ENCODE results near the gene UNC5CL. TPM values are rescaled to one million over a fixed set of nuclear protein-coding genes. Genes with fewer than 3 reads are reported as not detected.
"Not testable (repeated sequence)": the region's sequence is repeated elsewhere in the genome, so short reads cannot be mapped to it uniquely, and the experiment has no call there.

UNC5CL gene
- total RNA-seq, 2 donors from 2014 or later: 0.46 to 1.6 TPM

DNA sequence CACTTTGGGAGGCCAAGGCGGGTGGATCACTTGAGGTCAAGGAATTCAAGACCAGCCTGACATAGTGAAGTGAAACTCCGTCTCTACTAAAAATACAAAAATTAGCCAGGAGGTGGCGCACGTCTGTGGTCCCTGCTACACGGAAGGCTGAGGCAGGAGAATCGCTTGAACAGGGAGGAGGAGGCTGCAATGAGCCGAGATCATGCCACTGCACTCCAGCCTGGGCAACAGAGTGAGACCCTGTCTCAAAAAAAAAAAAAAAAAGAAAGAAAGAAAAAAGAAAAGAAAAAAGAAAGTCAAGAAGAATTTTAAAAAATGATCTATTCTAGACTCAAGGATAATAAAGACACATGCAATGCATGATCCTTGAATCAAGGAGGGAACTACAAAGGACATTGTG lies 32.8 kb downstream of the UNC5CL start:
- H3K4me1 ChIP-seq (replicated peaks); H3K27me3 ChIP-seq (replicated peaks; ENCODE audit: insufficient read depth); H3K4me3 ChIP-seq; intact Hi-C loops (cut with DNase I); H3K9me3 ChIP-seq; H3K36me3 ChIP-seq; H3K27ac ChIP-seq: not testable (repeated sequence)
- WGBS: 33% methylated on average over 7 of the region's 7 CpGs
- DNase-seq (ENCODE audit: low spot score): peak; percentile 43
- peak; percentile 10 for TF ChIP-seq POLR2AphosphoS5 (IDR thresholded peaks at IDR 0.05)
- TF ChIP-seq, protein P1, sequence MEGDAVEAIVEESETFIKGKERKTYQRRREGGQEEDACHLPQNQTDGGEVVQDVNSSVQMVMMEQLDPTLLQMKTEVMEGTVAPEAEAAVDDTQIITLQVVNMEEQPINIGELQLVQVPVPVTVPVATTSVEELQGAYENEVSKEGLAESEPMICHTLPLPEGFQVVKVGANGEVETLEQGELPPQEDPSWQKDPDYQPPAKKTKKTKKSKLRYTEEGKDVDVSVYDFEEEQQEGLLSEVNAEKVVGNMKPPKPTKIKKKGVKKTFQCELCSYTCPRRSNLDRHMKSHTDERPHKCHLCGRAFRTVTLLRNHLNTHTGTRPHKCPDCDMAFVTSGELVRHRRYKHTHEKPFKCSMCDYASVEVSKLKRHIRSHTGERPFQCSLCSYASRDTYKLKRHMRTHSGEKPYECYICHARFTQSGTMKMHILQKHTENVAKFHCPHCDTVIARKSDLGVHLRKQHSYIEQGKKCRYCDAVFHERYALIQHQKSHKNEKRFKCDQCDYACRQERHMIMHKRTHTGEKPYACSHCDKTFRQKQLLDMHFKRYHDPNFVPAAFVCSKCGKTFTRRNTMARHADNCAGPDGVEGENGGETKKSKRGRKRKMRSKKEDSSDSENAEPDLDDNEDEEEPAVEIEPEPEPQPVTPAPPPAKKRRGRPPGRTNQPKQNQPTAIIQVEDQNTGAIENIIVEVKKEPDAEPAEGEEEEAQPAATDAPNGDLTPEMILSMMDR (IDR thresholded peaks at IDR 0.05): peak in 3 of 4 experiments; percentile 42 to 62 (median 60)

DNA sequence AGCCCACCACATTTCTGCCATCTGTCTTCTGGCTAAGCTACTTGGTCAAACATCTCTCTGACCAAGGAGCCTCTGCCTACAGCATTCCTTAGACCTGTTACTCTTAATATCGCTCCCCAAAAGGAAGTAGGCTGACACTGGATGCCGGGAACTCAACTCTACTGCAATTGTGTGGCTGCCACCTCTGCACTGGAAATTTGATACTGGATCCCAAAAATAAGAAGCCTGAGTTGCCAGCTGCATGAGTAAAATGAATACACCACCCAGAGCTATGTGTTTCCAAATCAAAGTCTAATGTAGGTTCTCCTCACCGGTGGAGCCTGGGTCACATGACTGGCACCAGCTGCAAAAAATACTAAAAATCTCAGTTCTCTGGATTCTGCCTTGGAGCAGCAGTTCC lies 36.9 kb downstream of the UNC5CL start:
- no peaks in the 10 kb centered on the region for H3K27me3 ChIP-seq (replicated peaks; ENCODE audit: insufficient read depth)
- WGBS: 79% methylated on average over 3 of the region's 3 CpGs
- H3K9me3 ChIP-seq: no peaks in the 10 kb centered on the region
- H3K36me3 ChIP-seq: no peaks in the 10 kb centered on the region
- no peak overlapping the region for H3K4me3 ChIP-seq
- DNase-seq (ENCODE audit: low spot score): no peak
- intact Hi-C loops (cut with DNase I): no loop called here
- no peaks in the 10 kb centered on the region for H3K4me1 ChIP-seq (replicated peaks)
- no peak overlapping the region for H3K27ac ChIP-seq
- no peak for TF ChIP-seq POLR2A (IDR thresholded peaks at IDR 0.05)
- TF ChIP-seq POLR2AphosphoS5 (IDR thresholded peaks at IDR 0.05): no peak
- TF ChIP-seq, protein P1 (IDR thresholded peaks at IDR 0.05): no peak

DNA sequence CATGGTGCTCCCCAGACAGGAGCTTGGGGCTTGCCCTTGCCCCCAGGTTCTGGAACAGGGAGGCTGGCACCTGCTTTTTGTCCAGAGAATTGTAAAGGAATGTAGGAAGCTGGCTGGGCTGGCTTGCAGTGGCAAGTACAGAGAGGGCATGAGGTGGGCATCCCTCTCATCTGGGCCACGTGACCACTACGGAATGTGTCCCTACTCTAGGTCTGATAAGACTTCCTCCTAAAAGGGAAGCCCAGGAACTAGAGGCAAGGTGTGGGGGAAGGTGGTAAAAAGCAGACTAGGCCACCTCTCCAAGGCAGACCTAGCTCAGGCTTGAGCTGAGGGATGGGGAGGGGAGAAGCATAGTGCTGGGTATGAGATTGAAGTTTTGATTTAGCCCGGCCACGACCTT lies 38.8 kb downstream of the UNC5CL start:
- intact Hi-C loops (cut with DNase I): no loop called here
- Histone ChIP-seq H3K4me3 (no peak overlapping the region), H3K36me3 (no peaks in the 10 kb centered on the region), H3K27me3 (replicated peaks; ENCODE audit: insufficient read depth) (no peaks in the 10 kb centered on the region), H3K27ac (no peak overlapping the region), H3K4me1 (replicated peaks) (peaks cover 10% of the 10 kb centered on the region), H3K9me3 (no peaks in the 10 kb centered on the region)
- DNase-seq (ENCODE audit: low spot score): no peak
- 78% methylated on average over 4 of the region's 4 CpGs for WGBS
- TF ChIP-seq POLR2A (IDR thresholded peaks at IDR 0.05) (no peak), POLR2AphosphoS5 (IDR thresholded peaks at IDR 0.05) (no peak)
- TF ChIP-seq, protein P1 (IDR thresholded peaks at IDR 0.05): no peak

DNA sequence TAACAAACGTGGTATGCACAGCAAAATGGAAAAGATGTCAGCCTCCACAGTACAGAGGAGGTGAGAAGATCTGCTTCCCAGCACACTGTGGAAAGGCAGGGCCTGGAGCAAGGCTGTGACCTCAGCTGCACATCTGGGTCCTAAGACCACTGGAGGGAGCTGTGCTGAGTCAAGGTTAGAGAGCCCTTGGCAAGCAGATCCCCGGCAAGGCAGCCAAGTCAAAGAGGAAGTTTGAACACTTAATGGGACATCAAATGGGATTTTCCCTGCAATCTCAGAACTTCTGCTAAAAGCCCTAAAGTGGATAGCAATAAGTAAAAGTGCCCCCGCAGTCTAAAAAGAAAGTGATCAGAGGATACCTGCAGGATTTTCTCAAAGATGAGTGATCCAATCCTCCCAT lies 39.5 kb downstream of the UNC5CL start:
- DNase-seq (ENCODE audit: low spot score): peak; percentile 11
- no peaks in the 10 kb centered on the region for H3K9me3 ChIP-seq
- H3K27me3 ChIP-seq (replicated peaks; ENCODE audit: insufficient read depth): no peaks in the 10 kb centered on the region
- TF ChIP-seq, protein P1 (IDR thresholded peaks at IDR 0.05): peak in 1 of 4 experiments; percentile 28
- TF ChIP-seq POLR2AphosphoS5 (IDR thresholded peaks at IDR 0.05): no peak
- no peak for TF ChIP-seq POLR2A (IDR thresholded peaks at IDR 0.05)
- peaks cover 10% of the 10 kb centered on the region for H3K4me1 ChIP-seq (replicated peaks)
- no peak overlapping the region for H3K4me3 ChIP-seq
- no peaks in the 10 kb centered on the region for H3K36me3 ChIP-seq
- WGBS: 44% methylated on average over 3 of the region's 3 CpGs
- no peak overlapping the region for H3K27ac ChIP-seq
- intact Hi-C loops (cut with DNase I): no loop called here

DNA sequence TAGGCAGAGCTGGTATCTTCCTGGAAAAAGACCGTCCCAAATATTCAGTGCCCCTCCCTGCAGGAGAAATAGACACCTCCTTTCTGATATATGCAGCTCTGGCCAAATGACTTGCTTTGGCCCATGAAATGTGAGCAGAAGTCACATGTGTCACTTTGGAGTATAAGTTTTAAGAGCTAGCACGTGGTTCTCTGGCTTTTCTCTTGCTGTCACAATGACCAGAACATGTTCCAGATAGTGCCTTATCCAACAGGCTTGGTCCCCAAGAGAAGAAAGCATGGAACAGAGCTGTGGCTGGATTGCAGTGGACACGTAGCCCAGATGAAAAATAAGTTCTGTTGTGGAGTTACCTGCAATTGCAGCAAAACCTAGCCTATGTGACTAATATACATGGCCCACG lies 40.4 kb downstream of the UNC5CL start:
- Histone ChIP-seq H3K9me3 (no peaks in the 10 kb centered on the region), H3K27me3 (replicated peaks; ENCODE audit: insufficient read depth) (no peaks in the 10 kb centered on the region), H3K4me1 (replicated peaks) (peaks cover 10% of the 10 kb centered on the region), H3K4me3 (no peak overlapping the region), H3K36me3 (no peaks in the 10 kb centered on the region), H3K27ac (no peak overlapping the region)
- no peak for DNase-seq (ENCODE audit: low spot score)
- intact Hi-C loops (cut with DNase I): no loop called here
- 87% methylated on average over 4 of the region's 4 CpGs for WGBS
- TF ChIP-seq POLR2A (IDR thresholded peaks at IDR 0.05) (no peak), POLR2AphosphoS5 (IDR thresholded peaks at IDR 0.05) (no peak)
- TF ChIP-seq, protein P1 (IDR thresholded peaks at IDR 0.05): no peak
